Sigmoid colon (tissue), 4 donors: ENCODE results near the gene ZFX.

Experiments
- POLR2A ChIP-seq, 2 donors: fragments of 450-650 bp; IDR thresholded peaks; one replicate each; pipeline ENCODE4 v1.6.1; 2016; ENCODE audit warnings: antibody characterized with exemption in 2 of 2, mild to moderate bottlenecking in 2 of 2, moderate library complexity in 2 of 2
- POLR2AphosphoS5 ChIP-seq, 4 donors: sonication (generic); formaldehyde crosslinking; IDR thresholded peaks; one replicate each; pipeline ENCODE4 v1.6.1; 2017; ENCODE audit warnings: antibody characterized with exemption in 4 of 4
- TF ChIP-seq, protein P1 (sequence below), 4 experiments: fragments of 450-650 bp in 3 of 4; fragments of 200-600 bp in 1 of 4; IDR thresholded peaks; one replicate each; pipeline ENCODE4 v1.5.1; 2016 to 2019; ENCODE audit warnings: antibody characterized with exemption in 4 of 4, mild to moderate bottlenecking in 3 of 4, moderate library complexity in 2 of 4

DNA sequence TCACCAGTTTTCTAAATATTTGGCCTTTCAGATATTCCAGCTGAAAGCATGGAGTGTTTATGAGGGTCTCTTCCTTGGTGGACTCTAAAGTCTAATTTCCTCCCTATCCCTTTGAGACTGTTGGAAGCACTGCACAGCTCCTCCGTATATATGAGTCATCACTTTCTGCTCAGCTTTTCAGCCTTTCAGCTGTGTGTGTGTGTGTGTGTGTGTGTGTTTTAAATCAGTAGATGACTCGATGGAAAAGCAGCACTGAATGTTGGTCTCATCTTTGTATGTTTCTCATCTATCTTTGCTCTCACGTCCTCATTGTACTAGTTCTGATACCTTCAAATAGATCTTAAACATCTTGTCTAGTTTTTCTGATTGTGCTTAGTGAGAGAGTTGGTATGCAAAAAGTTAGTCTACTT lies 81.6 kb downstream of the ZFX start:
- TF ChIP-seq, protein P1, sequence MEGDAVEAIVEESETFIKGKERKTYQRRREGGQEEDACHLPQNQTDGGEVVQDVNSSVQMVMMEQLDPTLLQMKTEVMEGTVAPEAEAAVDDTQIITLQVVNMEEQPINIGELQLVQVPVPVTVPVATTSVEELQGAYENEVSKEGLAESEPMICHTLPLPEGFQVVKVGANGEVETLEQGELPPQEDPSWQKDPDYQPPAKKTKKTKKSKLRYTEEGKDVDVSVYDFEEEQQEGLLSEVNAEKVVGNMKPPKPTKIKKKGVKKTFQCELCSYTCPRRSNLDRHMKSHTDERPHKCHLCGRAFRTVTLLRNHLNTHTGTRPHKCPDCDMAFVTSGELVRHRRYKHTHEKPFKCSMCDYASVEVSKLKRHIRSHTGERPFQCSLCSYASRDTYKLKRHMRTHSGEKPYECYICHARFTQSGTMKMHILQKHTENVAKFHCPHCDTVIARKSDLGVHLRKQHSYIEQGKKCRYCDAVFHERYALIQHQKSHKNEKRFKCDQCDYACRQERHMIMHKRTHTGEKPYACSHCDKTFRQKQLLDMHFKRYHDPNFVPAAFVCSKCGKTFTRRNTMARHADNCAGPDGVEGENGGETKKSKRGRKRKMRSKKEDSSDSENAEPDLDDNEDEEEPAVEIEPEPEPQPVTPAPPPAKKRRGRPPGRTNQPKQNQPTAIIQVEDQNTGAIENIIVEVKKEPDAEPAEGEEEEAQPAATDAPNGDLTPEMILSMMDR (IDR thresholded peaks at IDR 0.05): no peak
- no peak for TF ChIP-seq POLR2A (IDR thresholded peaks at IDR 0.05)
- TF ChIP-seq POLR2AphosphoS5 (IDR thresholded peaks at IDR 0.05): no peak
